KBM-7 (cell line): ENCODE results near the gene PIP4K2A.
A peak's percentile ranks its signal among the peaks of the same experiment; 100 is the strongest.
"Not testable (repeated sequence)": the region's sequence is repeated elsewhere in the genome, so short reads cannot be mapped to it uniquely, and the experiment has no call there.

ENCODE experiments used
- DNase-seq: peaks from one replicate; pipeline ENCODE4 v3.0.0-alpha.2; 2015
- in situ Hi-C: fragments of 300-500 bp; cut with MboI; formaldehyde crosslinking; loops from 2 replicates; pipeline ENCODE4 v1.14.3; 2020; ENCODE audit warnings: low sequenced_read_pairs, low pct_unique_long_range_greater_than_20kb, mixed read lengths

Gene PIP4K2A

GRCh38 chr10:22714479-22715289 lies at the start of gene PIP4K2A:
TSS of gene PIP4K2A (minus strand) at chr10:22714578. CDS start at chr10:22714326, 252 bp downstream.
- peak; percentile 39 for DNase-seq
- in situ Hi-C loops: no loop called here

- DNase-seq: no peak
- in situ Hi-C loops: no loop called here
Measured at GRCh38 chr10:22761569-22762220, 47.3 kb upstream of the PIP4K2A start.

- DNase-seq: no peak
- in situ Hi-C loops: no loop called here
Measured at GRCh38 chr10:22760025-22760424, 45.6 kb upstream of the PIP4K2A start.

GRCh38 chr10:22758867-22759266 lies 44.5 kb upstream of the PIP4K2A start:
- in situ Hi-C loops: no loop called here
- no peak for DNase-seq

GRCh38 chr10:22754296-22754695 lies 39.9 kb upstream of the PIP4K2A start:
- DNase-seq: peak; percentile 24
- in situ Hi-C loops: no loop called here

GRCh38 chr10:22753786-22754185 lies 39.4 kb upstream of the PIP4K2A start:
- in situ Hi-C loops: no loop called here
- DNase-seq: no peak

- in situ Hi-C loops: no loop called here
Measured at GRCh38 chr10:22752272-22752889, 38.0 kb upstream of the PIP4K2A start.

GRCh38 chr10:22750131-22750530 lies 35.8 kb upstream of the PIP4K2A start:
- in situ Hi-C loops: no loop called here
- DNase-seq: no peak

More at GRCh38 chr10:22752272-22752889, 38.0 kb upstream of the PIP4K2A start:
- DNase-seq: no peak

- in situ Hi-C loops, DNase-seq: not testable (repeated sequence)
Measured at GRCh38 chr10:22744858-22745257, 30.5 kb upstream of the PIP4K2A start.

GRCh38 chr10:22742678-22743077 lies 28.3 kb upstream of the PIP4K2A start:
- DNase-seq: peak; percentile 90
- in situ Hi-C loops: no loop called here

GRCh38 chr10:22741631-22742030 lies 27.3 kb upstream of the PIP4K2A start:
- in situ Hi-C loops, DNase-seq: not testable (repeated sequence)

- in situ Hi-C loops: no loop called here
- DNase-seq: no peak
Measured at GRCh38 chr10:22740180-22740579, 25.8 kb upstream of the PIP4K2A start.

GRCh38 chr10:22737587-22737986 lies 23.2 kb upstream of the PIP4K2A start:
- in situ Hi-C loops: no loop called here
- DNase-seq: no peak

- no peak for DNase-seq
- in situ Hi-C loops: no loop called here
Measured at GRCh38 chr10:22736134-22736533, 21.8 kb upstream of the PIP4K2A start.

- no peak for DNase-seq
- in situ Hi-C loops: no loop called here
Measured at GRCh38 chr10:22733992-22734391, 19.6 kb upstream of the PIP4K2A start.

- in situ Hi-C loops: no loop called here
- no peak for DNase-seq
Measured at GRCh38 chr10:22727663-22728062, 13.3 kb upstream of the PIP4K2A start.

GRCh38 chr10:22727112-22727511 lies 12.7 kb upstream of the PIP4K2A start:
- no peak for DNase-seq
- in situ Hi-C loops: no loop called here

GRCh38 chr10:22724773-22725172 lies 10.4 kb upstream of the PIP4K2A start:
- no peak for DNase-seq
- in situ Hi-C loops: no loop called here

GRCh38 chr10:22723783-22724182 lies 9.4 kb upstream of the PIP4K2A start:
- in situ Hi-C loops: no loop called here
- no peak for DNase-seq

GRCh38 chr10:22723343-22723779 lies 9.0 kb upstream of the PIP4K2A start:
- DNase-seq: peak; percentile 74
- in situ Hi-C loops: no loop called here
